B cell (primary cell): Measurements from ENCODE around the gene MTHFS. TPM values are rescaled to one million over a fixed set of nuclear protein-coding genes. Genes with fewer than 3 reads are reported as not detected.

Experiments
- ATAC-seq: fragments of 200-7000 bp; cut with Tn5 transposase; one replicate; pipeline ENCODE4 v1.10.0; 2021; ENCODE audit warnings: low read depth, mild to moderate bottlenecking, moderate number of reproducible peaks, moderate library complexity
- CTCF ChIA-PET: fragments of 350-600 bp; sonication (Branson Sonifier 250); formaldehyde crosslinking; loops from one replicate; lab custom pipeline; 2021; ENCODE audit warnings: antibody characterized with exemption, inconsistent platforms; lab: Charles Lee
- POLR2A ChIA-PET: fragments of 350-600 bp; sonication (Branson Sonifier 250); formaldehyde crosslinking; loops from one replicate; lab custom pipeline; 2021; ENCODE audit warnings: antibody characterized with exemption; lab: Charles Lee
- DNase-seq: peaks from one replicate; pipeline ENCODE4 v3.0.0; 2013
- H2AFZ ChIP-seq: 2 replicates; pipeline ENCODE4 v1.6.1; 2012; ENCODE audit warnings: mild to moderate bottlenecking, low read depth, low read length; ENCODE audit not compliant: insufficient read depth, poor library complexity, severe bottlenecking
- H3K27ac ChIP-seq, 2 donors: 1 replicate in 1 of 2; 2 replicates in 1 of 2; pipeline ENCODE4 v1.5.1; 2012 to 2013; ENCODE audit warnings: low read length in 2 of 2, mild to moderate bottlenecking in 2 of 2, moderate library complexity in 1 of 2
- H3K27me3 ChIP-seq, 4 experiments: fragments of 200-600 bp in 1 of 4; sonication (generic) in 1 of 4; replicated peaks in 1 of 4; 1 replicate in 2 of 4; 2 replicates in 2 of 4; pipeline versions ENCODE4 v1.6.1 to v1.7.0; 2013 to 2016; ENCODE audit warnings: low read length in 3 of 4, mild to moderate bottlenecking in 2 of 4, mixed read lengths in 1 of 4, moderate library complexity in 1 of 4; ENCODE audit not compliant: insufficient read depth in 4 of 4, control insufficient read depth in 3 of 4; ENCODE audit errors: control extremely low read depth in 1 of 4
- H3K36me3 ChIP-seq, 2 experiments: replicated peaks in 1 of 2; 1 replicate in 1 of 2; 2 replicates in 1 of 2; pipeline versions ENCODE4 v1.6.1 to v1.7.1; 2013; ENCODE audit warnings: low read length in 1 of 2; ENCODE audit not compliant: insufficient read depth in 2 of 2, control insufficient read depth in 1 of 2; ENCODE audit errors: control extremely low read depth in 1 of 2, extremely low read depth in 1 of 2
- H3K4me1 ChIP-seq, 2 donors: fragments of 200-600 bp in 1 of 2; sonication (generic) in 1 of 2; 1 replicate in 1 of 2; 2 replicates in 1 of 2; pipeline versions ENCODE4 v1.5.1 to v1.6.1; 2013 to 2017; ENCODE audit warnings: low read length in 2 of 2; ENCODE audit not compliant: control insufficient read depth in 2 of 2, insufficient read depth in 2 of 2
- H3K4me2 ChIP-seq: replicated peaks from 2 replicates; pipeline ENCODE3; 2012; ENCODE audit warnings: mild to moderate bottlenecking, low read depth, low read length; ENCODE audit not compliant: poor library complexity, severe bottlenecking
- H3K4me3 ChIP-seq, 5 experiments: fragments of 200-600 bp in 1 of 5; sonication (generic) in 1 of 5; 1 replicate in 3 of 5; 2 replicates in 2 of 5; pipeline versions ENCODE4 v1.5.1 to v1.7.0; 2011 to 2016; ENCODE audit warnings: low read length in 4 of 5, mild to moderate bottlenecking in 4 of 5, low read depth in 2 of 5, control low read depth in 1 of 5, moderate library complexity in 1 of 5; ENCODE audit not compliant: insufficient read depth in 1 of 5; ENCODE audit errors: control extremely low read depth in 1 of 5, extremely low read depth in 1 of 5
- H3K79me2 ChIP-seq: fragments of 200-600 bp; sonication (generic); one replicate; pipeline ENCODE4 v1.6.0; 2016; ENCODE audit warnings: low read length; ENCODE audit not compliant: control insufficient read depth, insufficient read depth
- H3K9ac ChIP-seq: fragments of 200-600 bp; sonication (generic); 2 replicates; pipeline ENCODE4 v1.6.1; 2017; ENCODE audit warnings: mild to moderate bottlenecking, low read length, moderate library complexity
- H3K9me3 ChIP-seq, 3 donors: one replicate each; pipeline versions ENCODE4 v1.6.1 to v1.7.1; 2013; ENCODE audit warnings: low read length in 2 of 3; ENCODE audit not compliant: control insufficient read depth in 2 of 3, insufficient read depth in 1 of 3; ENCODE audit errors: control extremely low read depth in 1 of 3
- H4K20me1 ChIP-seq: 2 replicates; pipeline ENCODE4 v1.6.0; 2012; ENCODE audit warnings: mild to moderate bottlenecking, low read length; ENCODE audit not compliant: insufficient read depth, control insufficient read depth, poor library complexity, severe bottlenecking
- H3K27ac Mint-ChIP-seq: one replicate; pipeline ENCODE4 v1.8.0; 2021; ENCODE audit warnings: mixed read lengths
- H3K27me3 Mint-ChIP-seq: one replicate; pipeline ENCODE4 v1.8.0; 2021; ENCODE audit warnings: mixed read lengths
- H3K4me1 Mint-ChIP-seq: one replicate; pipeline ENCODE4 v1.8.0; 2021; ENCODE audit warnings: mixed read lengths
- H3K4me3 Mint-ChIP-seq: one replicate; pipeline ENCODE4 v1.8.0; 2021; ENCODE audit warnings: mixed read lengths
- H3K9me3 Mint-ChIP-seq: one replicate; pipeline ENCODE4 v1.8.0; 2022; ENCODE audit warnings: mixed read lengths; ENCODE audit not compliant: insufficient read depth
- EZH2 ChIP-seq: IDR thresholded peaks from 2 replicates; pipeline ENCODE4 v1.6.1; 2012; ENCODE audit warnings: borderline replicate concordance, low read depth, mild to moderate bottlenecking, moderate library complexity, low read length; ENCODE audit not compliant: insufficient read depth, poor library complexity, severe bottlenecking
- WGBS: methylation state at CpG from one replicate; pipeline ENCODE4 v1.1.5; 2013; ENCODE audit warnings: missing lambda C conversion rate; ENCODE audit not compliant: insufficient coverage; 5-methylcytosine and 5-hydroxymethylcytosine counted together
- intact Hi-C: fragments of 100-400 bp; cut with micrococcal nuclease; formaldehyde crosslinking; loops from one replicate; pipeline ENCODE4 v1.10.0; 2022
- polyA plus RNA-seq: library from polyadenylated mRNA; depleted of rRNA; stranded (reverse); fragments of >200 nt; gene quantifications from 2 replicates; pipeline ENCODE4 v1.2.3, GENCODE V29; 2012
- total RNA-seq, 2 donors: library from RNA; stranded (reverse); fragments of 120-200 nt in 1 of 2; gene quantifications; 1 replicate in 1 of 2; 2 replicates in 1 of 2; pipeline versions ENCODE4 v1.2.3 to v1.2.4, GENCODE V29; 2013 to 2022
- TF ChIP-seq, protein P1 (sequence below): fragments of 200-600 bp; IDR thresholded peaks from one replicate; pipeline ENCODE4 v1.8.0; 2022; ENCODE audit warnings: antibody characterized with exemption, mild to moderate bottlenecking

MTHFS gene
- total and polyA plus RNA-seq, 2 donors (not counting 1 experiment from before 2014, with no cell fraction given), result 20.1 to 20.9 TPM

DNA sequence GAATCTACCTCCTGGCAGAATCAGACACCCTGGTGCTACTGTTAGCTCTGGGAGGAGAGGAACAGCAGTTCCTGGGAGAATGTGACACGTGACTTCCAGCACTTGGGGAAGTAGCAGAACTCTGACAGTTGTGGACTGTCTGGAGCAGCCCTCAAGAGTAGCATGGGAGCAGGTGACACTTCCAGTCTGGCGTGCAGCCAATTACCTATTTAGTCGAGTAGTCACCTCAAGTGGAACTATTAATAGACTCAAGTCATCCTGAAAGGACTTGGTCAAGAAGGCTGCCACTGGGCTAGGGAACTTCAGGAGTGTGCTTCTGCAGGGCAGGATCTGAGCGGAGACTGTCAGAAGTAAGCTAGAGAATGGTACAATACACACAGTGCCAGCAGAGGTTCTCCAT lies 62.3 kb downstream of the MTHFS start:
- H3K4me1 Mint-ChIP-seq, result peaks cover 2% of the 10 kb centered on the region
- intact Hi-C loops, result no loop called here
- Histone ChIP-seq H3K79me2 (no peaks in the 10 kb centered on the region), H2AFZ (no peak overlapping the region), H3K27me3 (no peaks in the 10 kb centered on the region), H3K9ac (no peak overlapping the region), H3K36me3 (peaks cover 0 to 15% of the 10 kb centered on the region in 2 experiments), H3K27ac (no peak overlapping the region), H3K4me1 (no peaks in the 10 kb centered on the region), H4K20me1 (no peaks in the 10 kb centered on the region), H3K4me3 (no peak overlapping the region), H3K4me2 (no peak overlapping the region), H3K9me3 (no peaks in the 10 kb centered on the region)
- H3K27ac Mint-ChIP-seq, result no peak overlapping the region
- H3K9me3 Mint-ChIP-seq, result no peaks in the 10 kb centered on the region
- 59% methylated on average over 4 of the region's 4 CpGs for WGBS
- DNase-seq, result no peak
- TF ChIP-seq, protein P1, sequence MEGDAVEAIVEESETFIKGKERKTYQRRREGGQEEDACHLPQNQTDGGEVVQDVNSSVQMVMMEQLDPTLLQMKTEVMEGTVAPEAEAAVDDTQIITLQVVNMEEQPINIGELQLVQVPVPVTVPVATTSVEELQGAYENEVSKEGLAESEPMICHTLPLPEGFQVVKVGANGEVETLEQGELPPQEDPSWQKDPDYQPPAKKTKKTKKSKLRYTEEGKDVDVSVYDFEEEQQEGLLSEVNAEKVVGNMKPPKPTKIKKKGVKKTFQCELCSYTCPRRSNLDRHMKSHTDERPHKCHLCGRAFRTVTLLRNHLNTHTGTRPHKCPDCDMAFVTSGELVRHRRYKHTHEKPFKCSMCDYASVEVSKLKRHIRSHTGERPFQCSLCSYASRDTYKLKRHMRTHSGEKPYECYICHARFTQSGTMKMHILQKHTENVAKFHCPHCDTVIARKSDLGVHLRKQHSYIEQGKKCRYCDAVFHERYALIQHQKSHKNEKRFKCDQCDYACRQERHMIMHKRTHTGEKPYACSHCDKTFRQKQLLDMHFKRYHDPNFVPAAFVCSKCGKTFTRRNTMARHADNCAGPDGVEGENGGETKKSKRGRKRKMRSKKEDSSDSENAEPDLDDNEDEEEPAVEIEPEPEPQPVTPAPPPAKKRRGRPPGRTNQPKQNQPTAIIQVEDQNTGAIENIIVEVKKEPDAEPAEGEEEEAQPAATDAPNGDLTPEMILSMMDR, result no peak
- TF ChIP-seq EZH2, result no peak
- H3K27me3 Mint-ChIP-seq, result no peaks in the 10 kb centered on the region
- CTCF ChIA-PET, result interaction anchor here (1.3 kb wide), 1 partner anchor 19 kb away, joined by 4 read pairs; no protein-coding TSS in a partner anchor
- no peak for ATAC-seq
- POLR2A ChIA-PET, result no interaction called here
- no peak overlapping the region for H3K4me3 Mint-ChIP-seq

DNA sequence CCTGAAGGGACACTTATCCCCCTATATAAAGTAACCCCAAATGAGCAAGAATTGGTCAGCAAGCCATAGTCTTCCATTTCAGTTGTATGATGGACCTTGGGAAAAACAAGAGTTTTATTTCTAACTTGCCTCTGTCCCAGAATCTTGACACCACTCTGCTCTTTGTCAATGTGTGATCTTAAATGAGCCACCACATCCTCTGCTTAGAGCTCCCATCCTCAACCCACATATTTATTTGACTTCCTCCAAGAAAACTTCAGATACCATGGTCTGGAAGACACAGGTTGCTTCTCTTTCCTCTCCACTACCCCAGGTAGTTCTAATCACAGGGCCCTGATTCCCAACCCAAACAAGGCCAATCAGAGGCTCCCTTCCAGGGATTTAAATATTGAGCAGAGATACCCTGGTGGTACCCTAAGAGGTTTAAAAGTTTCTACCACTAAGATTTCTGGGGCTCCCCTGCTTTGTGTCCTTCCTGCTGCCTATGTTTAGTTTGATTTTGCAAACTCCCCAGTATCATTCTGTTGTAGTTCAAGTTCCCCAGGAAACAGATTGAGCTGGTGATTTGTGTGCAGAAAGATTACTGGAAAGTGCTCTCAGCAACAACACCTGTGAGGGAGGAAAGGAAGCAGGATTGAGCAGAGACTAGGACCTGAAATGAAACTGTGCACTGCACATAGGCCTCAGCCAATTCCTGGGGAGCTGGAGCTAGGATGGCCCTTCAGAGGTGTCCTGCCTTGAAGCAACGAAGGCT lies 64.3 kb downstream of the MTHFS start:
- Mint-ChIP-seq H3K4me3 (no peak overlapping the region), H3K27me3 (no peaks in the 10 kb centered on the region), H3K9me3 (peaks cover 4% of the 10 kb centered on the region), H3K4me1 (peaks cover 2% of the 10 kb centered on the region), H3K27ac (no peak overlapping the region)
- H3K4me1 ChIP-seq, result no peaks in the 10 kb centered on the region
- H2AFZ ChIP-seq, result no peak overlapping the region
- intact Hi-C loops, result no loop called here
- DNase-seq (no peak), ATAC-seq (no peak)
- no peak overlapping the region for H3K27ac ChIP-seq
- no peaks in the 10 kb centered on the region for H3K79me2 ChIP-seq
- no peak for TF ChIP-seq EZH2
- TF ChIP-seq, protein P1, result no peak
- no peaks in the 10 kb centered on the region for H3K9me3 ChIP-seq
- H3K4me3 ChIP-seq, result no peak overlapping the region
- no peaks in the 10 kb centered on the region for H4K20me1 ChIP-seq
- H3K9ac ChIP-seq, result no peak overlapping the region
- ChIA-PET CTCF (interaction anchor here (1.3 kb wide), 1 partner anchor 21 kb away, joined by 4 read pairs; no protein-coding TSS in a partner anchor), POLR2A (no interaction called here)
- WGBS, result 71% methylated on average over 1 of the region's 1 CpG
- no peak overlapping the region for H3K4me2 ChIP-seq
- H3K27me3 ChIP-seq, result no peaks in the 10 kb centered on the region
- H3K36me3 ChIP-seq, result peaks cover 0 to 5% of the 10 kb centered on the region in 2 experiments
